Brain microvascular endothelial cell (primary cell): ENCODE results near the gene SAMD1.

Experiments
- DNase-seq: peaks from one replicate; pipeline ENCODE4 v3.0.0-alpha.2; 2020
- H3K27ac ChIP-seq: fragments of 250-450 bp; sonication (Bioruptor Pico); 2 replicates; pipeline ENCODE4 v1.5.1; 2020; ENCODE audit warnings: mild to moderate bottlenecking, moderate library complexity
- H3K27me3 ChIP-seq: fragments of 250-450 bp; sonication (Bioruptor Pico); replicated peaks from 2 replicates; pipeline ENCODE4 v1.5.1; 2020; ENCODE audit warnings: mild to moderate bottlenecking
- H3K36me3 ChIP-seq: fragments of 250-450 bp; sonication (Bioruptor Pico); replicated peaks from 2 replicates; pipeline ENCODE4 v1.5.1; 2020; ENCODE audit warnings: mild to moderate bottlenecking
- H3K4me3 ChIP-seq: 2 replicates; pipeline ENCODE4 v1.5.1; 2011; ENCODE audit warnings: low read depth, mild to moderate bottlenecking, control low read depth, low read length, moderate library complexity
- in situ Hi-C: cut with HindIII; loops from 2 replicates; pipeline ENCODE4 v1.10.0; 2017; ENCODE audit warnings: low sequenced_read_pairs, low pct_ligation_motif_present
- TF ChIP-seq, protein P1 (sequence below): IDR thresholded peaks from 2 replicates; pipeline ENCODE4 v1.5.1; 2011; ENCODE audit warnings: low read depth, mild to moderate bottlenecking, moderate library complexity, low read length, control low read depth, inconsistent platforms; ENCODE audit errors: missing control alignments

Gene SAMD1

GRCh38 chr19:14112051-14112808 is 21.7 kb upstream of the SAMD1 start:
- Histone ChIP-seq H3K27me3 (no peaks in the 10 kb centered on the region), H3K27ac (no peak overlapping the region), H3K36me3 (no peaks in the 10 kb centered on the region), H3K4me3 (no peak overlapping the region)
- TF ChIP-seq, protein P1, sequence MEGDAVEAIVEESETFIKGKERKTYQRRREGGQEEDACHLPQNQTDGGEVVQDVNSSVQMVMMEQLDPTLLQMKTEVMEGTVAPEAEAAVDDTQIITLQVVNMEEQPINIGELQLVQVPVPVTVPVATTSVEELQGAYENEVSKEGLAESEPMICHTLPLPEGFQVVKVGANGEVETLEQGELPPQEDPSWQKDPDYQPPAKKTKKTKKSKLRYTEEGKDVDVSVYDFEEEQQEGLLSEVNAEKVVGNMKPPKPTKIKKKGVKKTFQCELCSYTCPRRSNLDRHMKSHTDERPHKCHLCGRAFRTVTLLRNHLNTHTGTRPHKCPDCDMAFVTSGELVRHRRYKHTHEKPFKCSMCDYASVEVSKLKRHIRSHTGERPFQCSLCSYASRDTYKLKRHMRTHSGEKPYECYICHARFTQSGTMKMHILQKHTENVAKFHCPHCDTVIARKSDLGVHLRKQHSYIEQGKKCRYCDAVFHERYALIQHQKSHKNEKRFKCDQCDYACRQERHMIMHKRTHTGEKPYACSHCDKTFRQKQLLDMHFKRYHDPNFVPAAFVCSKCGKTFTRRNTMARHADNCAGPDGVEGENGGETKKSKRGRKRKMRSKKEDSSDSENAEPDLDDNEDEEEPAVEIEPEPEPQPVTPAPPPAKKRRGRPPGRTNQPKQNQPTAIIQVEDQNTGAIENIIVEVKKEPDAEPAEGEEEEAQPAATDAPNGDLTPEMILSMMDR = no peak
- no peak for DNase-seq
- in situ Hi-C loops = no loop called here

DNA sequence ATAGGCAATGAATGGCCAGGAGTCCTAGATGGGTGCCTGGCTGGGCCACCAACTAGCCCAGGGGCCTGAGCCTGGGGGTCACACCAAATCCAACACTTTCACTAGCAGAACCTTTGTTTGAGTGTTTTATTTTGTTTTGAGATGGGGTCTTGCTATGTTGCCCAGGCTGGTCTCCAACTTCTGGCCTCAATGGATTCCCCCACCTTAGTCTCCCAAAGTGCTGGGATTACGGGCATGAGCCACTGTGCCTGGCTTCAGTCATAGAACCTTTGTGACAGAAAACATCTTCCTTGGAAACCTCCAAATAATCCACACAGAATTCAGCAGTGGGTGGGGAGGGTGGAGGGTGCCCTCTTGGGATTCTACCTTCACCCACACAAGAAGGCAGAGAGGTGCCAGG is 20.9 kb upstream of the SAMD1 start:
- Histone ChIP-seq H3K27ac (no peak overlapping the region), H3K4me3 (no peak overlapping the region), H3K36me3 (peaks cover 2% of the 10 kb centered on the region), H3K27me3 (no peaks in the 10 kb centered on the region)
- in situ Hi-C loops = no loop called here
- no peak for DNase-seq
- TF ChIP-seq, protein P1 = no peak

DNA sequence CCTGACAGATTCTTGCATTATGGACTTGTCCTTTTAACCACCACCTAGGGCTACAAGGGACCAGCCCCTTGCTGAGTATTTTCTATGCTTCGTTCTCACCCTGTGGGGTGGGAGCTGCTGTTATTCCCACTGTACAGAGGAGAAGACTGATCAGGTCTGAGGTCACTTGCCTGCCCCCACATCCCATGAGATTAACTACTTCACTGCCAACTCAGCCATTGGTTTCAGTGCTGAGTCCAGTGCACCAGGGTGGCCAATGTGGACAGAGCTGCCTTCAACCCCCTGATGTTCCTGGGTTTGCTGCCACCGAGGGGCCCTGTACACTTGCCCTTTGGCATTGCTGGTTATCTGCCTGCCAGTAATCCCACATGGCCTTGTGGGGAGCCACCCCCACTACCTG is 20.1 kb upstream of the SAMD1 start:
- H3K27ac ChIP-seq = no peak overlapping the region
- TF ChIP-seq, protein P1 = no peak
- H3K4me3 ChIP-seq = no peak overlapping the region
- in situ Hi-C loops = no loop called here
- H3K36me3 ChIP-seq = peaks cover 10% of the 10 kb centered on the region
- no peak for DNase-seq
- H3K27me3 ChIP-seq = no peaks in the 10 kb centered on the region

- Histone ChIP-seq H3K36me3 (peaks cover 17% of the 10 kb centered on the region), H3K27ac (peak overlapping the region; percentile 25), H3K4me3 (no peak overlapping the region), H3K27me3 (no peaks in the 10 kb centered on the region)
- TF ChIP-seq, protein P1 = no peak
- peak; percentile 73 for DNase-seq
- in situ Hi-C loops = no loop called here
Measured at GRCh38 chr19:14107581-14108461, 17.3 kb upstream of the SAMD1 start.

GRCh38 chr19:14106840-14107239 is 16.3 kb upstream of the SAMD1 start:
- no peak overlapping the region for H3K27ac ChIP-seq
- peaks cover 27% of the 10 kb centered on the region for H3K36me3 ChIP-seq
- no peak overlapping the region for H3K4me3 ChIP-seq
- no peaks in the 10 kb centered on the region for H3K27me3 ChIP-seq
- in situ Hi-C loops = no loop called here
- TF ChIP-seq, protein P1 = no peak
- DNase-seq = no peak
